DMS53 treated with DMSO at 0.1 percent for 48 hours (cell line): ENCODE data around the gene AURKB.
A peak's percentile ranks its signal among the peaks of the same experiment; 100 is the strongest.
"Not testable (repeated sequence)": the region's sequence is repeated elsewhere in the genome, so short reads cannot be mapped to it uniquely, and the experiment has no call there.

Experiments used
- DNase-seq: peaks from one replicate; lab custom pipeline; 2025; ENCODE audit not compliant: unreplicated experiment; lab: John Stamatoyannopoulos, UW

Gene AURKB

DNA sequence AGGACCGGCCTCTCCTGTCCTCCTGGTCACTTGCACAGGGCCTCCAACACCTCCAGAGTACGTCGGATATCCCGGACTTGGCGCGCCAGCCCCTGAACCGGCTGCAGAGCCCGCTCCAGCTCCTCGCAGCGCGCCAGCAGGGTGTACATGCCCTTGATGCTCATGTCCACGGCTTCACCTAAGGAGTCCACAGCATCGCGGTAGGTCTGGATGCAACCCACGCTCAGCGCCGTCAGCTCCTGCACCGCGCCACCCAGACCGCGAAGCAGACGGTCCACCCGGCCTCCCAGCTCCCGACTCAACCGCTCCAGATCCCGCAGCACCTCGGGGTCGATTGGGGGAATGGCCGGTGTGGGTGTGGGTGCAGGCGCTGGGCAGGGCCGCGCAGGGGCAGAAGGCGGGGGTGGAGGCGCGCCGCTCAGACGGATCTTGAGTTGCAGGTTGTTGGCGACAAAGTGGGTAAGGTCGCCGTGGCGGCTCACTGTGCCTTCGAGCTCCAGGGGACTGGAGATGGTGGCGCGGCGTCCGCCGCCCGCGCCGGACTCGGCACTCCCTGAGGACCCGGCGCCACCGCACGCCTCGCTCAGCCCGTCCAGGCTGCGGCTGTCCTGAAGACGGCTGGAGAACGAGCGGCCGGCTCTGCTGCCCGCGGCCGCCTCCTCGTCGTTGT is 21.2 kb downstream of the AURKB start:
- DNase-seq: no peak

DNA sequence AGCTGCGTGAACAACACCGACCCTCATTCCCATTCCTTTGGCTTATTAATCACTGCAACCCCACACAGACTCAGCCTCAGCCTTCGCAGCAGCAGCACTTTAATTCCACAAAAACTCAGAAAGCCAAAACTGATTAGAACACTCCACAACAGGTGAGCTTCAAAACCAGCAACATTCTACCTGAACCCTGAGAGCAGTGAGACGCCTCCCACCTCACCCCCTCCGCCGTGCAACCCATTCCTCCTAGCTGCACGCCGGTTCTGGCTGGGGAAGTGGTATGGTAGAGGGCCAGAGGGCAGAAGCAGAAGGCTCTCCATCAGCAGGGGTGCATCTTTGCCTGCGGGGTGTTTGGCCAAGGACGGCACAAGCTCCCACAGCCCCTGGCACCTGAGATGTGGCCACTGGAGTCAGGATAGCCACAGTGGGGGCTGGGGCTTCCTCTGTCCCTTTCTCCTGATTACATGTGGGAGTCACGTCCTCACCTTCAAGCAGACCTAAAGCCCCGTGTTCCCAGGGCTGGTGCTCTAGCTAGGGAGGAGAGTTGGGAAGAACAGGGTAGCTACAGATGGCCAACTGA is 22.0 kb downstream of the AURKB start:
- DNase-seq: no peak

DNA sequence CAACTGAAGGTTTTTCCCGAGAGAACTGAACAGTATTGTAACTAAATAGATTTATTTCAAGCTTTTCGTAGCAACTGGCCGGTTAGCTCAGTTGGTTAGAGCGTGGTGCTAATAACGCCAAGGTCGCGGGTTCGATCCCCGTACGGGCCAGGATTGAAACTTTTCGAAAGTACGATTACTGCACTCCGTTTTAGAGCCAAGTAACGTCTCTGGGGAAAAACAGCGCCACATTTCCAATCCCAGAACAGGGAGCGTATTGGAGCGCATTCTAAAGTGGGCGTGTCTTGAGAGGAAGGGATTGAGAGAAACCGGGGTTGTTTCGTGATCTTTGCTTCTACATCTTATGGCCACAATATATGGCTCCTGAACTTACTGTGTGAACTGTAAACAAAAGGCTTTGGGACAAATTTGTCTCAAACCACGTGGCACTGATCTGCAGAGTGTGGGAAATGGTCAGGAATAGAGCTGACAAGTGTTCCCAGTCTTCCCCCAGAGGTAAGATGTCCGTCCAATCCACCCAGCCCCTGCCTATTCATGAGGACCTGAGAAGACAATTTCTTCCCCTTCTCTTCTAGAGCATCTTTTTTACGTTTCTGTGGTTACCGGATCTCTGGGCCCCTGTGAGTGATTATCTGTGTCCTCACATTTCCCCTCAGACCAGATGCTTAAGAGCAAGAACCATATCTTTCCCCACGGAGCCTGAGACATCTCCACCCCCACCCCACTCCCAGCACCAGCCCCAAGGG is 22.7 kb downstream of the AURKB start:
- DNase-seq: peak; percentile 98

DNA sequence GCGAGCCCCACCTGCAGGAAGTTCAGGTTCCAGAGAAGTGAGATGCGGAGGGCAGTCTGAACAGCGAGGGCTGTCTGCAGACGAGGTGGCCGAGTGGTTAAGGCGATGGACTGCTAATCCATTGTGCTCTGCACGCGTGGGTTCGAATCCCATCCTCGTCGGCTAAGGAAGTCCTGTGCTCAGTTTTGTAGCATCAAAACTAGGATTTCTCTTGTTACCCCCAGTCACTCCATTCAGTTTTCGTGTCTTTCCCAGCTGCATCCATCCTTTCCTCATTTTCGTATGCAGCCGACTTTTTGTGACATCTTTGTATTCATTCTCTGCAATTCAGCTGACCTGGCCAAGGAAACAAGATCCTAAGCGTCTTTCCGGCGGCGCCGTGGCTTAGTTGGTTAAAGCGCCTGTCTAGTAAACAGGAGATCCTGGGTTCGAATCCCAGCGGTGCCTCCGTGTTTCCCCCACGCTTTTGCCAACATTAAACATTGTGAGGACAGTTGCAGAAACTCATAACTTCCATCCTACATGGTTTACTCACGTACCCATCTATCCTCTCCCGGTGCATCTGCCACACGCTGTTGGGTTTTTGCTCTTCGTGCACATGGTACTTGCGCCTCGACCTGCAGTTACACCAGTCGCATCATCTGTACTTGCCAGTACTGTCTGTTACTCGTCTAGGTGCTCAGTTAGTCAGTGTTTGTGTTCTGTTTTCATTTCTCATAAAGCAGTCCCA is 23.4 kb downstream of the AURKB start:
- DNase-seq: peak; percentile 98

DNA sequence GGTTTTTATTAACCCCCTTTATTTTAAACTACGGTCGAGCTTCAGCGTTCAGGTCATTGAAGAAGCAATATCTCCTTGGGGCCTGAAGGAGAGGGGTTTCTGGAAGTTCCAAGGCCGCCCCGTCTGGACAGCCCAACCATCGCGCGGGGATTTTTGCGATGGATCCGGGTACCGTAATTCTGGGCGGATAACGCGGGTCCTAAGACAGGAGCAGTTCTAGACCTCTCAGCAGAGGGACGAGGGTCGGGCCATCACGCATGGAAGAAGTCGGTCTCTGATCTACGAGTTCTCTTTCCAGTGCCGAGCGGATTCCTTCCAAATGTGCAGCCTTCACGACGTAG is 24.0 kb downstream of the AURKB start:
- no peak for DNase-seq

DNA sequence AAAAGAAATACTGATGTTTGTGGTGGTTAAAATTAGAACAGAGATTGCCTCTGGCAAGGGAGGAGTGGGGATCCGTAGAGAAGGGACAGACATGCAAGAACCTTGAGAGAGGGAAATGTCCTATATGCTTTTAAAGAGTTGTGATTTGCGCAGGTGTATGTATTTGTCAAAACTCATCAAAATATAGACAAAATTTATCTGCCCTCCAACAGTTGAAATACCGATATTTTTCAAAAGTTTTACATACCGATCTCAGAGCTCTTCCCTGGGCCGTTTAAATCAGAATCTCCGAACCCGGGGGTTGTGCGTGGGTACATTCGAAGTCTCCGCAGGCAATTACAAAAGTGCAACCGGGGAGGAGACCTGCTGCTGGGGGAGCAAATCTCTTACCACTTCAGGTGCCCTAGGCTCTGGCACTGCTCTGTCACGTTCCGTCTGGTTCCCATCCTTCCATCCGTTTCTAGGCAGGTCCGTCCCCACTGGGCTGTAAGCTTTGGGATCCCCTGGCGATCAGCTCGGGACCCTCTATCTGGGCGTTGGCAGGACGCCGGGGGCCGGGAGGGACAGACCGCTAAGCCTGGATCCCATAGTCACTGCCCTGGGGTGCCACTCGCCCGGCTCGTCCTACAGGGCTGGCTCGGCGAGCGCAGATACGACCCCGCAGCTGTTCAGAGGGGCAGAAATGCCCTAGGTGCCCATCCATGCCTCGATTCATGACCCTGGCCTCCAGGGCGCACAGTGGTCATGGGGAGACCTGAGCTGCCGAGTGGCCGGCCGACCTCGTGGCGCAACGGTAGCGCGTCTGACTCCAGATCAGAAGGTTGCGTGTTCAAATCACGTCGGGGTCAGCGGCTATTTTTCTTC is 24.6 kb downstream of the AURKB start:
- peak; percentile 78 for DNase-seq

DNA sequence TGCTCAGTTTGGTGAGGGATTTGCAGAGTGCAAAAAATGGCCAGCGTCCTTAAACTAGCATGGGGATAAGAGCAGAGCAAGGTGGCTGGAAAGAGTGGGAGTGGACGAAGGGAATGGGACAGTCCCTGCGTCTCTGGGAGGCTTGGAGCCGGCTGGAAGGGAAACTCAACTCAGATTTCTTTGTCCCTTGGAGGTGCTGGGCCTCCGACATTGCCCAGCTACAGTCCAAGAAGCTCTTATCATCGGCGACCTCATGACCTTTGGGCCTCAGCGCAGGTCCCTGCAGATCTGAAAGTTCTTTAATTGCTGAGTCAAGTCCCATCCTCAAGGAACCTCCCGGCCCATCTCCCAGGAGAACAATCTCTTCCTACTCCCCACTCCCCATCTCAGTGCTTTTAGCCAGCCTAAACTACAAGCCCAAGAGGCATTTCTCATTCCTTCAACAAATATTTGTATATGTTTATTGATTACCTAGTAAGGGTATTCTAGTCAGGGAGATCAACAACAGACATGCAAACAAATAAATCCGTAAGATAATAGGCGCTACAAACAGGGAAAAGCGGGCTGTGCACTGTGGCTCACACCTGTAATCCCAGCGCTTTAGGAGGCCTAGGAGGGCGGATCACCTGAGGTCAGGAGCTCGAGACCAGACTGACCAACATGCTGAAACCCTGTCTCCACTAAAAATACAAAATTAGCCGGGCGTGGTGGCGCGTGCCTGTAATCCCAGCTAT is 33.2 kb downstream of the AURKB start:
- DNase-seq: no peak

DNA sequence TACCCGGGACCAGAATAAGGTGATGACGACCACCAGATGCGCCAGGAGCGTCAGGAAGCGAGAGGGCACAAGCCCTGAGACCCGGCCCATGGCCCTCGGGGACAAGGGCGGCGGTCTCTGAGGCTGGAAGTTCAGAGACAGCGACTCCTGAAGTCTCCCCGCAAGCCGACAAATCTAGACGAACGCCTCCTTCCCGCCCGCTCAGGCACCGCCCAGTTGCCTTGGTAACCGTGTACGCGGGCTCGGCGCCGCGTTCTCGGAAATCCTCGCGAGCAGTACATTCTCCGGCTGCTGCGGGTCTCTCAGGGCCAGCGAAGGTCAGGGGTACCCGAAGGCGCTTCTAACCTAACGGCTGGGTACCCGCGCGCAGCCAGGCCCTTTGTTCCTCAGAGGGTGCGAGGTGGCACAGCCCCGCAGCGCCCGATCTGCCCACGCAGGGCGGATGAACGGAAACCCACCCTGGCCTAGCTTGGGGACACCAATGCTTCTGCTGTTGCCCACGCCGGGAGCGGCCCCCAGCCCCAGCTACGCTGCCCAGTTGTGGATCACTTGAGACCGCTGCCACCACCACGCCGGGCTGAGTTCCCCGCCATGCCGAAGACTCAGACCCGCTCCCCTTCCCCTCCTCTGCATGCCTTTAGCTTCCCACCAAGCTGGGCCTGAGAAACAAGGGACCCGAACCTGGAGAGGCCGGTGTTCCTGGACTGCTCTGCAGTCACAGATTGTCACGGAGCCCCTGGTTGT is 34.0 kb downstream of the AURKB start, which contains the start of gene TMEM107:
TMEM107 (minus strand) TSS at position 184 of the 744 bp plus-strand sequence; CDS start at position 90, 94 bp downstream.
- DNase-seq: peak; percentile 78

DNA sequence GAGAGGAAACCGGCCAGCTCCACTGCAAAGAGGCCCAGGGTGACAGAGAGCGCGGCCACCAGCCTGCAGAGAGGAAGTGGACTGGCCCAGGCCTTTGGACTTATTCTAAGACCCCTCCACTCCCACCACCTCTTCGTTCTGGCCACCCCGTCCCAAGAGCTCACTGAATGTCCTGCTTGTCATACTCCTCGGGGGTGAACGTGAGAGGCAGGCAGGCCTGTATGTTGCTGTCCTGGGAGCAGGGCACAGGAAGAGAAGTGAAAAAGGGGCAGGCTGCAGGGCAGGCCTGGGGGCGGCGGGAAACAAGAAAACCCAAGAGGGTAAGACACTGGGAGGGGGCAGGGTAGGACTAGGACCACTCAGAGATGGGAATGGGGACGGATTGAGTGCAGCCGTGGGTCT is 34.6 kb downstream of the AURKB start:
- DNase-seq: no peak

DNA sequence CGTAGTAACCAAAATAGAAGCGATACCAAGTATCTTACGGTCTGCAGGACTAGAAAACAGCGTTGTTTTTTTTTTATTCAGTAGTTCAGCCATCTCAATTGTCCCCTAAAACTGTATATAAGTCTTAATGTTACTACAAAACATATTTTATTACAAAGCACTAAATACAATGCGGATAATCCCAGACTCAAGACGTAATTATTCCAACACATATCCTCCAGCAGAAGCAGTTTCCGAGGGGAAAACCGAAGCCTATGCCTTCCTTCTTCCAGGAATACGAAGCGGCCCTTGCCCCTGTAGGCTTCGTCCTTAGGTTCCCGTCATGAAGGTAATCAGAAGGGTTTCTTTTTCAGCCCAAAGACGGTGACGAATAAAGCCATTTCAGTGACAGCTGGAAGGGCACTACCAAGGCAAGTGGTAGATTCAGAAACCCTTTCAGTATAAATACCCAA is 36.5 kb downstream of the AURKB start:
- no peak for DNase-seq

DNA sequence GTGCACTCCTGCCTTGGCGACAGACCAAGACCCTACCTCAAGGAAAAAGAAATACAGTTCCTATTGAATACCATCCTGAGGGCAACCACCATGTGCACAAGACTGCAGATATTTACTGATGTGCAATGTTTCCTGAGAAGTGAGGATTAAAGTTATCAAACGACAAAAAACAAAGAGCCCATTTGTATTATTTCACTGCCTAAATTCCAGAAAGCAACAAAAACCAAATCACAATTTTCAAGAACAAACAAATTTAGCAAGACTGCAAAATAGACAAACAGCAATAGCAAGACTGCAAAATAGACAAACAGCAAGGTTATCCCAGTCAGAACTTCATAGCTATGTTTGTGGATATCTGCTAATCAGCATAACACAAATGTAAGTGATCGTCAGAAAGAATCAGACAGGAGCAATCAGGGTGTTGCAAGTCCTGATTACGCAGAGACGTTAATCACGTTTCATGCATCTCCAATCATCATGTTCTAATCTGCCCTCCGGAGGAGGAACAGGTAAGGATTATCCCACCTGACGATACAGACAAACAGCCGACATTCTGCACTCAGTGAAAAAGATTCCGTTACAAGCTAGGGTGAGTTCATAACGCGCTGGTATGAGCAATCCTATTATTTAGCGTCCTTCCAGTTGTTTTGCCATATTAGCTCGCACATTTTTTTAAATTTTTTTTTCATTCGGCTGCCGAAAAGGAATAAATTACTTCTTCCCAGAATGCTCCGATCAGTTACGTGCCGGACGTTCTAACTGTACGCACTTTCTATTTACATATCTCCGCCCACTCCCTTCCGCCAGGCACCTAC is 37.1 kb downstream of the AURKB start:
- peak; percentile 97 for DNase-seq

DNA sequence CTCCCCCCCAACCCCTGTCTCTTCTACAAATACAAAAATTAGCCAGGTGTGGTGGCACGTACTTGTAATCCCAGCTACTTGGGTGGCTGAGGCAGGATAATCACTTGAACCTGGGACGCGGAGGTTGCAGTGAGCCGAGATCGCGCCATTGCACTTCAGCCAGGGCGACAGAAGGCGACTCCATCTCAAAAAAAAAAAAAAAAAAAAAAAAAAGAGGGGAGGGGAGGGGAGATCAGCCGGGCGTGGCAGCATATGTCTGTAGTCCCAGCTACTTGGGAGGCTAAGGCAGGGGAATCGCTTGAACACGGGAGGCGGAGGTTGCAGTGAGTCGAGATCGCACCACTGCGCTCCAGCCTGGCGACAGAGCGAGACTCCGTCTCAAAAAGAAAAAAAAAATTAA is 40.2 kb downstream of the AURKB start:
- DNase-seq: not testable (repeated sequence)

DNA sequence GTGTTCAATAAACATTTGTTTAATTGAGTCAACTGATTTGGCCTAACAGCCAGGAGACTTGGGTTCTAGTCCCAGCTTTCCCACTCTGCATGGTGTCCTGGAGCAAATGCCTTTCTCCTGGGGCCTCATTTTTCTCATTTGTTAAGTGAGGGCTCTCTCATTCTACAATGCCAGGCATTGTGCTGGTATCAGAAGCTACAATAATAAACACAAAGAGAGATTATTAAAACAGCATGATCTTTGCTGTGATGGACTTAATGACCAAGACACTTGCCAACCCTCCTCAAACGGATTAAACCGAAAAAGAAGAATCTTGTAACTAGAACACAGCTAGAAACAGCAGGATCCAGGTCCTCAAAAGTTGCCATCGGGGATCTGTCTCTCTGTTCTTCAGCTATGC is 42.8 kb downstream of the AURKB start:
- DNase-seq: no peak

DNA sequence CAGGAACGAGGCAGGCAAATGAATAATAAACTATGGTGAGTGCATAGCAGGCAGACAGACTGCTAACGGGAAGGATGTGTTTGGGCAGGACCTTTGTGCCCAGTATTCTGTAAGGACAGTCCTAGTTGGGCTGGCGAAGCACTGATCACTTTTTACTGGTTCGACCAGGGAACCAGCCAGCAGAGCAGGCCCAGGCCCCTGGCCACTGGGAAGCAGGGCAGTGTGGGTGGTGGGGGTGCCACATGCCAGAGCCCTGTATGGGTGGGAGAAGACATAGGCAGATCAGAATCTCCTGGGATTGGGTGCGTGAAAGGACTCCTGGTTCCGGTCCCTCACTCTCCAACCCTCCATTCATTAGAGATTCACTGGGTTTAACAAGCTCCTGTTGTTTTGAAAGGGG is 43.6 kb downstream of the AURKB start:
- no peak for DNase-seq

DNA sequence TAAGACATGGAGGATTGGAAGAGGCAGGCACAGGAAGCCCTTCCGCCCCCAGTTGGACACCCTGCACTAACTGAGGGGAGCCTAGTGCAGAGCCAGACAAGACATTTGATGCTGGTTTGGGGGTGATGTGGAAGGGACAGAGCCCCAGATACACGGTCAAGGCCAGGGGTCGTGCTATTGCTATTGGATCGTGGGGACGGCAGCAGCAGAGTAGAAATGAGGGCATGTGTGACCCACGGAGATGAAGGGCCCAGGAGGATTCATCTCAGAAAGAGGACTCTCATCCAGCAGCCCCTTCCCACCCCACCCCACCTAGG is 45.6 kb downstream of the AURKB start:
- DNase-seq: no peak

DNA sequence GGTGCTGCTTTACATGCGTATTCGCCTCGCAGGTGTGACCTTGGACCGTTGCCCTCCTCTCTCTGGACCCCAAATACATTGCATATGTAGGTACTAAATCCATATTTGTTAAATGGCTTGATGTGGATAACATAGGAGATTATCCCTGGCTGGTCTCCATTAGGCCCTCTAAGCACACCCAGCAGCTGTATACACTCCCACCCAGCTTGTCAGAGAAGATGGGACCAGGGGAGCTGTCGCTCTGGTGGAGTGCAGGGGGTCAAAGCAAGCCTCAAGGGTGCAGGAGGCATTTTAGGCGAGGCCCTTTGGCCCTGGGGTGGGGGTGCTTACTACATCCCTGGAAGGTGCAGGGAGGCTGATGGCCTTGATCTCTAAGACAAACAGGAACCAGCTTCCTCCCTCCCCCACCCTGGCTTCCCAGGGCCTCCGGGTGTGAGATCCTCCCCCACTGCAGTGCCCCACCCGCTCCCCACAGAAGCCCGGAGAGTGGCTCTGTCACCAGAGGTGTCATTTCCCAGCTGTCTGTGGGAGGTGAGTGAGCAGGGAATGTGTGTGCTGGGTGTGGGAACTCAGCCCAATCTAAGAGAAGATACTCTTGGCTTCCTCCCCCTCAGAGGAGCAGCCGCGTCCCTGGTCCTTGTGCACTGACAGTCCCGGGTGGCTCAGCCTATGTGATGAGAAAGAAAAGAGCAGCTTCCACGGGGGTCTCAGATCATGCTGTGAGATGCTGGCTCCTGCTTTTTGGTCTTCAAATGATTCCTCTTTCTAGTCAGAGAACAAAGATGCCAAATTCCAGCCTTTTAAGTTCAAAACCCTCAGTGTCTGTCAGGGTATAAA is 46.2 kb downstream of the AURKB start:
- peak; percentile 74 for DNase-seq
